Transverse colon (tissue), 4 donors: ENCODE data around the gene RPLP2.

Experiments
- EP300 ChIP-seq: sonication (generic); formaldehyde crosslinking; IDR thresholded peaks from one replicate; pipeline ENCODE4 v1.6.1; 2017; ENCODE audit warnings: antibody characterized with exemption, low read depth
- POLR2A ChIP-seq: fragments of 450-650 bp; IDR thresholded peaks from one replicate; pipeline ENCODE4 v1.6.1; 2016; ENCODE audit warnings: antibody characterized with exemption, mild to moderate bottlenecking, moderate library complexity
- POLR2AphosphoS5 ChIP-seq, 3 donors: sonication (generic); formaldehyde crosslinking; IDR thresholded peaks; one replicate each; pipeline ENCODE4 v1.6.1; 2016; ENCODE audit warnings: antibody characterized with exemption in 3 of 3
- TF ChIP-seq, protein P1 (sequence below), 5 experiments: fragments of 200-600 bp in 3 of 5; fragments of 450-650 bp in 2 of 5; sonication (generic) in 3 of 5; IDR thresholded peaks; 1 replicate in 2 of 5; 2 replicates in 3 of 5; pipeline ENCODE4 v1.5.1; 2016 to 2017; ENCODE audit warnings: antibody characterized with exemption in 5 of 5, inconsistent platforms in 3 of 5, mild to moderate bottlenecking in 2 of 5, moderate library complexity in 1 of 5

GRCh38 chr11:858053-858761 is 48.4 kb downstream of the RPLP2 start:
- no peak for TF ChIP-seq POLR2AphosphoS5 (IDR thresholded peaks at IDR 0.05)
- TF ChIP-seq, protein P1, sequence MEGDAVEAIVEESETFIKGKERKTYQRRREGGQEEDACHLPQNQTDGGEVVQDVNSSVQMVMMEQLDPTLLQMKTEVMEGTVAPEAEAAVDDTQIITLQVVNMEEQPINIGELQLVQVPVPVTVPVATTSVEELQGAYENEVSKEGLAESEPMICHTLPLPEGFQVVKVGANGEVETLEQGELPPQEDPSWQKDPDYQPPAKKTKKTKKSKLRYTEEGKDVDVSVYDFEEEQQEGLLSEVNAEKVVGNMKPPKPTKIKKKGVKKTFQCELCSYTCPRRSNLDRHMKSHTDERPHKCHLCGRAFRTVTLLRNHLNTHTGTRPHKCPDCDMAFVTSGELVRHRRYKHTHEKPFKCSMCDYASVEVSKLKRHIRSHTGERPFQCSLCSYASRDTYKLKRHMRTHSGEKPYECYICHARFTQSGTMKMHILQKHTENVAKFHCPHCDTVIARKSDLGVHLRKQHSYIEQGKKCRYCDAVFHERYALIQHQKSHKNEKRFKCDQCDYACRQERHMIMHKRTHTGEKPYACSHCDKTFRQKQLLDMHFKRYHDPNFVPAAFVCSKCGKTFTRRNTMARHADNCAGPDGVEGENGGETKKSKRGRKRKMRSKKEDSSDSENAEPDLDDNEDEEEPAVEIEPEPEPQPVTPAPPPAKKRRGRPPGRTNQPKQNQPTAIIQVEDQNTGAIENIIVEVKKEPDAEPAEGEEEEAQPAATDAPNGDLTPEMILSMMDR (IDR thresholded peaks at IDR 0.05), result no peak
- TF ChIP-seq EP300, result no peak
- no peak for TF ChIP-seq POLR2A
